Measurements from ENCODE around the gene VPS33B.
"Not testable (repeated sequence)": the region's sequence is repeated elsewhere in the genome, so short reads cannot be mapped to it uniquely, and the experiment has no call there.

VPS33B gene

GRCh38 chr15:91031796-91032195, 9.4 kb upstream of the VPS33B start:
- DNase-seq: no peak

GRCh38 chr15:91027677-91028076, 5.3 kb upstream of the VPS33B start:
- DNase-seq: no peak

- DNase-seq: no peak
Observed at GRCh38 chr15:91023720-91024119, 1.3 kb upstream of the VPS33B start.

GRCh38 chr15:91022832-91023129, 387 bp upstream of the VPS33B start:
- DNase-seq: no peak

- DNase-seq: no peak
Observed at GRCh38 chr15:91021516-91022074, 799 bp downstream of the VPS33B start.

GRCh38 chr15:91018158-91018557, 4.2 kb downstream of the VPS33B start:
- no peak for DNase-seq

GRCh38 chr15:91017716-91018115, 4.7 kb downstream of the VPS33B start:
- no peak for DNase-seq

- DNase-seq: not testable (repeated sequence)
Observed at GRCh38 chr15:91013701-91014100, 8.7 kb downstream of the VPS33B start.

- no peak for DNase-seq
Observed at GRCh38 chr15:91007266-91007665, 15.1 kb downstream of the VPS33B start.

GRCh38 chr15:91001209-91001608, 21.2 kb downstream of the VPS33B start:
- DNase-seq: no peak

- no peak for DNase-seq
Observed at GRCh38 chr15:90998737-90999136, 23.7 kb downstream of the VPS33B start.

- DNase-seq: peak; percentile 97
Observed at GRCh38 chr15:90994417-90995311, 27.7 kb downstream of the VPS33B start, which contains the start of gene PRC1. Gene PRC1 (minus strand): TSS chr15:90994535. CDS start chr15:90994417, 118 bp downstream.

- no peak for DNase-seq
Observed at GRCh38 chr15:90994059-90994416, 28.4 kb downstream of the VPS33B start.

GRCh38 chr15:90991587-90992285, 30.7 kb downstream of the VPS33B start:
- no peak for DNase-seq

GRCh38 chr15:90990446-90990845, 31.9 kb downstream of the VPS33B start:
- DNase-seq: no peak

GRCh38 chr15:90989040-90989768, 33.2 kb downstream of the VPS33B start:
- DNase-seq: no peak

GRCh38 chr15:90988296-90988695, 34.1 kb downstream of the VPS33B start:
- no peak for DNase-seq

- no peak for DNase-seq
Observed at GRCh38 chr15:90987561-90988141, 34.7 kb downstream of the VPS33B start.

GRCh38 chr15:90986790-90987507, 35.4 kb downstream of the VPS33B start:
- no peak for DNase-seq

- no peak for DNase-seq
Observed at GRCh38 chr15:90982135-90982534, 40.3 kb downstream of the VPS33B start.

- no peak for DNase-seq
Observed at GRCh38 chr15:90981681-90982080, 40.7 kb downstream of the VPS33B start.

- DNase-seq: no peak
Observed at GRCh38 chr15:90979582-90979981, 42.8 kb downstream of the VPS33B start.
